Stimulated activated CD8-positive, alpha-beta memory T cell treated with anti-CD3 and anti-CD28 coated beads, Interleukin-15, amount 100 ng/mL, for 4 hours (primary cell): Measurements from ENCODE around the gene NPIPB2.
"Not testable (repeated sequence)": the region's sequence is repeated elsewhere in the genome, so short reads cannot be mapped to it uniquely, and the experiment has no call there.

ENCODE experiments used
- DNase-seq, 2 donors: peaks; one replicate each; pipeline ENCODE4 v3.0.0-alpha.2; 2020; ENCODE audit warnings: low read depth in 2 of 2

NPIPB2 gene

DNA sequence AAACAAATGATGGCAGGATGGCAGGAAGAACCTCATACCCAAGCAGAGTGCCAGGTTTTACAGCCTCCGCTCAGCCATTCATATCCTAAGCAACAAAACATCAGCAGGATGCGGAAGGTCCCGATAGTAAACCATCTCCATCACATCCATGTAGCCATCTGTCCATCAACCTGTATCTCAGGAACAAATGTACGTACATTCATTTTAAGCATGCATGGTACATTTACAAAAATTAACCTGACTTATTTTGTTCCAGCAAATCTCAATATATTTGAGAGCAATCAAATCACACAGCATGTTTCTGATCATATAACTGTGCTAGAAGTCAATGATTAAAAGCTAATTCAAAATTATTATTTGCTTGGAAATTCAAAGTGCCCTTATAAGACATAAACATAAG lies at the start of gene NPIPB2:
TSS of gene NPIPB2 (minus strand) at position 101 of the 400 bp plus-strand sequence. CDS start at position 101, 0 bp downstream.
- DNase-seq: not testable (repeated sequence)

DNA sequence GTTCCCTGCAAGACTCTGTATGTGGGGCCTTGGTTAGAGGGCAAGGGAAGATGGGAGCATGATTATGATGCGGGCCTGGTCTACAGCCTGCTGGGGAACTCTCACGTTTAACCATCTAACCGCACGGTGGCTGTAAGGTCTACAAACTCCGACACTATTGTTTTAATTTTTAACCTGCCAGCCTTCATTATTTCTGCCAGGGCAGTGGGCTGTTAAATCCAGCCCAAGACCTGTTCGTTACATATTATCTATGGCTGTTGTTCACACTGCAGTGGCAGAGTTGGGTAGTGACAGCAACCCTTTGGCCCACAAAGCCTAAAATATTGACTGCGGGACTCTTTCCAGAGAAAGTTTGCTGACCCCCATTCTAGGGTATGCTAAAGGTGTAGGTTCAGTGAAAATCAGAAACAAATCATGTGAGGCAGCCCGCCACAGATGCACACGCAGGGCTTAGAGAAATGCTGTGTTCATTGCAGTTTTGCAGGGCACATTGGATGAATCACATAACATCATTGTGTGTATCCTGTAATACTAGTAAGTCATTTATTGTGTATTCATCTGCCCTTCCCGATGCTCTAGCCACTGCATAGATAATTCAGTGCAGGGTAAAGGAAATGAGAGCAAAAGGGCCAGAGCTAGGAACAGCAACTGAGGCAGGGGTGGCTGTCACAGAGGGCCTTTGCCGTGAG lies 49.0 kb upstream of the NPIPB2 start:
- DNase-seq: no peak

DNA sequence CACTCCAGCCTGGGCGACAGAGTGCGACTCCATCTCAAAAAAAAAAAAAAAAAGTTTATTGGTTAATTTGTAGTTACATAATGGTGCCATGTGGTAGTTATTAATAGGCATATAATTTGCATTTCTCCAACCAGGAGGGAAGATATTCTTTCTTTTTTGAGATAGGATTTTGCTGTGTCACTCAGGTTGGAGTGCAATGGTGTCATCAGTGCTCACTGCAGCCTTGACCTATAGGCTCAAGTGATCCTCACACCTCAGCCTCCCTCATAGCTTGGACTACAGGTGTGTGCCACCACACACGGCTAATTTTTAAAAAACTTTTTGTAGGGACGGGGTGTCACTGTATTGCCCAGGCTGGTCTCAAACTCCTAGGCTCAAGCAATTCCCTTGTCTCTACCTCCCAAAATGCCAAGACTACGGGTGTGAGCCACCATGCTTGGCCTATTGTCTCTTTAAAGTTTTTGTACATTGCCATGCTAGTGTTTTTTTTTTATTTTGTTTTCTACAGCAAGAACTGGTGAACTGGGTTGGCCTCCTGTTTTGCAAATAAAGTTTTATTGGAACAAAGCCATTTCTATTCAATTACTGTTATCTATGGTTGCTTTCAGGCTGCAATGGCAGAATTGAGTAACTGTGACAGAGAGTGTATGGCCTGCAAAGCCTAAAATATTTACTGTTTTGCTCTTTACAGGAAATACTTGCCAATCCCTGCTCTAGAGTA lies 46.6 kb upstream of the NPIPB2 start:
- no peak for DNase-seq

DNA sequence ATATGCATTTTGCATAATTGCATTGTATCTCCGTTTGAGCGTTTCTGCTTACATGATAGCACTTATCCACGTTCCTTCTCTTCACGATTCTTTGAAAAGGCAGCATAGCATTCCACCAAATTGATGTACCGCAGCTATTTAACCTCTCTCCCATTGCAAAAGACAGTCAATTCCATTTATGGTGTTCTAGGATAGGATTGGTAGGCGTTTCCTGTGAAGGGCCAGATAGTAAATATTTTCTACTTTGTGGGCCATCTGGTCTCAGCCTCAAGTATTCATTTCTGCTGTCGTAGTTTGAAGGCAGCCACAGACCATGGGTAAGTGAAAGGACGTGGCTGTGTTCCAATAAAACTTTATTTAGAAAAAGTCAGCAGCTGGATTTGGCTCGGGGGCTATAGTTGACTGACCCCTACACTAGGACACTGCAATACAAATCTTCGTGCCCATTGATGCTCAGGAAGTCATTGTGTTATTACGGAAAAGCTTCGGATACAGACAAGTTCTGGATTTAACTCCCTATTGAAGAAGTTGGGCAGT lies 44.7 kb upstream of the NPIPB2 start:
- DNase-seq: no peak

DNA sequence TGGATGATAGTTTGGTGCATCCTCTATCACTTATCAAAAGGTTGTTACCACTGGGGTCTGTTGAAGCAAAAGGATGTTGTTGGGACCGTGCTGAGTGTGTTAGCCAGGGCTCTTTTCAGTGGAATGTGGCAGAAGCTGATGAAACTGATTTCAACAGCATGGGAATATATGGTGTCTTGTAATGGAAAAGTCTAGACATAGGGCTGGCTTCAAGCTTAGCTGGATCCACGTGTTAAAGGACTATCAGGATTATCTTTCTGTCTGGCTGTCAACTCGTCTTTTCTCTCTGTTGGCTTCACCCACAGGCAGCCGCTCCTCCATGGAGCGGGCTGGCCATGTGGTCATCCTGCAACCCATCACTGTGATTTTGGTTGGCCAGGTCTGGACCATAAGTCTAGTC lies 43.4 kb upstream of the NPIPB2 start:
- no peak for DNase-seq

DNA sequence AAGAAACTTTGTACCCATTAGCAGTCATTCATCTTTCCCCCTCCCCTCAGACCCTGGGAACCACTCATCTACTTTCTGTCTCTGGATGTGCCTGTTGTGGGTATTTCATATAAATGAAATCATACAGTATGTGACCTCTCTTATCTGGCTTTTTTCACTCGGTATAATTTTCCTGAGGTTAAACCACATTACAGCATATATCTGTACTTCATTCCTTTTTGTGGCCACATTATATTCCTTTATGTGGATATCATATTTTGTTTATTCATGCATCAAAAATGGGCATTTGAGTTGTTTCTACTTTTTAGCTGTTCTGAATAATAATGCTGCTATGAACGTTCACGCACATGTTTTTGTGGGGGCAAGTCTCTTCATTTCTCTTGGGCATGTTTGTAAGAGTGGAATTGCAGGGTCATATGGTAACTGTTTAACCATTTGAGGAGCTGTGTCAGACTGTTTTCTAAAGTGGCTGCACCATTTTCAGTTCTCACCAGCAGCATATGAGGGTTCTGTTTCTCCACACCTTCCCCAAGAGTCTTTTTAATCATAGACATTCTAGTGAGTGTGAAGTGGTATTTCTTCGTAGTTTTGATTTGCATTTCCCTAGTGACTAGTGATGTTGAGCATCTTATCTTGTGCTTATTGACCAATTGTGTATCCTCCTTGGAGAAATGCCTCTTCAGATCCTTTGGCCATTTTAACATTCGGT lies 38.4 kb upstream of the NPIPB2 start:
- DNase-seq: no peak

DNA sequence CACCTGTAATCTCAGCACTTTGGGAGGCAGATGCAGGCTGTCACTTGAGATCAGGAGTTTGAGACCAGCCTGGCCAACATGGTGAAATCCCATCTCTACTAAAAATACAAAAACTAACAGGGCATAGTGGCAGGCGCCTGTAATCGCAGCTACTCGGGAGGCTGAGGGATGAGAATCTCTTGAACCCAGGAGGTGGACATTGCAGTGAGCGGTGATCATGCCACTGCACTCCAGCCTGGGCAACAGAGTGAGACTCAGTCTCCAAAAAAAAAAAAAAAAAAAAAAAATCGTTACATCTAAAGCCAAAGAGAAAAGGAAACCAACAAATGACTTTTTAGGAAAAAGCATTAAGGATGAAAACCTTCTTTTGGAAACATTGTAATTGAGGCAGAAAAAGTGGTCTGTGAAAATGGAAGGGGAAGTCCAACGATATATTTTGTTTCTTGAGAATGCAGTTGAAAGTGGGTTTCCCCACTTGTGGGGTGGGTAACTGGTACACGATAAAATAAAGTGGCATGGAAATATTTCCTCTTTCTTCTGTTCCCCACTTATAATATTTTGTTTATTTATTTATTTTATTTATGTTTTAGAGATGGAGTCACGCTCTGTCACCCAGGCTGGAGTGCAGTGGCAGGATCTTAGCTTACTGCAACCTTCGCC lies 37.3 kb upstream of the NPIPB2 start:
- no peak for DNase-seq

DNA sequence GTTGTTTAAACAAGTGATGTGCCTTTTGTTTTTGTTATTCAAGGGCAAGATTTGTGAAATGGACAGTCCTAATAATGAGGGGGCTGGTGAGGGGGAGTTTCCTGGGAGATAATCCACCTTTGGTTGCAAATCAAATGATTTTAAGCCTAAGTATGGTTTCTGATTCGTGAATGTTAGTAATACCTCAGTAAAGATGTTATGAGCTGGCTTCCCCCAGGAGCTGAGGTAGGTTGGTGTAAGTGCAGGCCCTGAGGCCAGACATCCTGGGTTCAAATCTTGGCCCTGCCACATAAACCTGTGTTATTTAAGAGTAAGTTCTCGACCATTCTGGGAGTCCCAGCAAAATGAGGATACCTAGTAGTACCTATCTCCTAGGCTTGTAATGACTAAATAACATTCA lies 36.2 kb upstream of the NPIPB2 start:
- DNase-seq: no peak

DNA sequence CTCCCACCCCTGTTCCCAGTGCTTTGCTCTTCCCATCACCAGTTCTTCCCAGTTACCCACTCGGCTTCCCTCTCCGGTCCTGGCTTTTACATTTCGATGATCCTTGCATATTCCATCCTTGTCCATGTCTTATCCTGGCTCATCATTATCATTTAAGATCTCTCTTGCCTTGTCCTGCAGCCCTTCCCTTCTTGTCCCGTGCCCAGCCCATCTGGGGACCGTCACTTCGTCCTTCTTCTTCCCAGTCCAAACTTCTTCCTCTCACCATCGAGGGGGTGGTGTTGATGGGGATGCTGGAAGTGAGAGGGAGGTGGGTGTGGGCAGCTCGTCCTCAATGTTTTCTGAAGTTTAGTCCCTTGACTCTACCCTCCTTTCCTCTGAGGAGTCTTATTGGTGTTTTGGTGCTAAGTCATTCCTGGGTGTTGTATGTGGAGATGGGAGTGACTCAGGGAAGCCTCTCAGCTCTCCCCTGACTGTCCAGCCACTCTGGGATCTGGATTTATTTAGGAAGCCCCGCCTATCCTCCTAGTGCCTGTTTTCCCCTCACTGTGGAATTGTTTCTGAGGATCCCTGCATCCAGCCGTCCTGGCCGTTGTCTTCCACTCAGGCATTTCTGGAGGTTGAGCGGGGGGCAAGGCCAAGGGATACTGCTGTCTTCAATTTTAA lies 35.7 kb upstream of the NPIPB2 start:
- no peak for DNase-seq

DNA sequence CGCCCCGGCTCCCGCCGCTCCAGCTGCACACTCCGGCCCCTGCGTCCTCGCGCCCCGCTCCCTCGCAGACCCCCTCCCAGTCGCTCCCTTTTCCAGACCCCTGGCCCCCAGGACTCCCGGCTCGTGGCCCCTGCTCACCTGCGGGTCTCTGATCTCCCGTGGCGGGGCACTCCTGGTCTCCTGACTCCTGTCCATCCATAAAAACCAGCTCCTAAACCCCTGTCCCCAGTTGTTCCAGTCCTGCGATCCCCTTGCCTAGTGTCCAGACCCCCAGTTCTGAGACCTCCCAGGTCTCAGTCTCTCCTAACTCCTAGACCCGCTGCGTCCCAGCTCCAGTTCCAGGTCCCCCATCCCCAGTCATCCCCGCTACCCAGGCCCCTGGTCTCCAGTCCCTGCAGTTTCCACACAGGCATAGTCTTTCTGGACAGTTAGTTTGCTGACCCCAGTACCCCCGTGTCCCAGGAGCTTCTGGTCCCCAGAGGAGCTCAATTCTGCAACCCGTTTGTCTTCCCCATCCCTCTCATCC lies 35.1 kb upstream of the NPIPB2 start:
- DNase-seq: no peak

DNA sequence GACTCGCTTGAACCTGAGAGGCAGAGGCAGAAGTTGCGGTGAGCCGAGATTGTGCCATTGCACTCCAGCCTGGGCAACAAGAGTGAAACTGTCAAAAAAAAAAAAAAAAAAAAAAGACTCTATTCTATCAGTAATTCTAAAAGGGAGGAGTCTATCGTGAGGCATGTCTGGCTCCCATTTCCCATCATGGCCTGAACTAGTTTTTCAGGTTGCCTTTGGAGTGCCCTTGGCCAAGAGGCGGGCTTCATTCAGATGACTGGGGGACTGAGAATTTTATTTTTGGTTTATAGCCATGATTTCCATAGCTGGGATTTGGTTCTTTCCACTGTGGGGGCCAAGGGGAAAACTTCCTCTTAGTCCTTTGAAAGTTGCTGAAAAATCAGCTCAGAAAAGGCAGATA lies 31.2 kb upstream of the NPIPB2 start:
- no peak for DNase-seq

DNA sequence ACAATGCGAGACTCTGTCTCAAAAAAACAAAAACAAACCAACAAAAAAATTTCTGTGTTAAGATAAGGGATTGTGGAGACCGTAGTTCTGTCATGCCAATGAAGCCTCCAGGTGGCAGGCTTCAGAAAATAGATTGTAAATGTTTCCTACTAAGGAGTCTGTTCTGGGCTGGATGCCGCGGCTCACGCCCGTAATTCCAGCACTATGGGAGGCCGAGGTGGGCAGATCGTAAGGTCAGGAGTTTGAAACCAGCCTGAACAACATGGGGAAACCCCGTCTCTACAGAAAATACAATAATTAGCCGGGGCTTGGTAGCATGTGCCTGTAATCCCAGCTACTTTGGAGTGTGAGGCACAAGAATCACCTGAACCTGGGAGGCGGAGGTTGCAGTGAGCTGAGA lies 30.3 kb upstream of the NPIPB2 start:
- no peak for DNase-seq

DNA sequence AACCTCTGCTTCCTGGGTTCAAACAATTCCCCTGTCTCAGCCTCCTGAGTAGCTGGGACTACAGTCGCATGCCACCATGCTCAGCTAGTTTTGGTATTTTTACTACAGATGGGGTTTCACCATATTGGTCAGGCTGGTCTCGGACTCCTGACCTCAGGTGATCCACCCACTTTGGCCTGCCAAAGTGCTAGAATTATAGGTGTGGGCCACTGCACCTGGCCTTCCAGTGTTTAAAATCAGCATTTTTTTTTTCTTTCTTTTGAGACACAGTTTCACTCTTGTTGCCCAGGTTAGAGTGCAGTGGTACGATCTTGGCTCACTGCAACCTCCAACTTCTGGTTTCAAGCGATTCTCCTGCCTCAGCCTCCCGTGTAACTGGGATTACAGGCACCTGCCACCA lies 28.4 kb upstream of the NPIPB2 start:
- DNase-seq: not testable (repeated sequence)

DNA sequence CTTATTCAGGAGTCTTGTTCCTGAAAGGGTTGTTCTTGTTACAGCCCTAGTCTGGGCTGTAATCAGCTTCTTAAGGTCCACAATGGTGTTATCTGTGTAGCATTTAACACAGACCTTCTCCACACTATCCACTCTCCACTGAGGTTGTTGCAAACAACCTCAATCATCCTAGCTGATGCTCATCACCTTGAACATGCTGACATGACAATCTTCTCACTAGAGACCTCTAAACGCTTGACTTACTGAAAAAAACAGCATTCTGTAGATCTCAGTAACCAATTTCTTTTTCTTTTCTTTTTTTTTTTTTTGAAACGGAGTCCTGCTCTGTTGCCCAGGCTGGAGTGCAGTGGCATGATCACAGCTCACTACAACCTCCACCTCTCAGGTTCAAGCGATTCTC lies 26.7 kb upstream of the NPIPB2 start:
- DNase-seq: no peak

DNA sequence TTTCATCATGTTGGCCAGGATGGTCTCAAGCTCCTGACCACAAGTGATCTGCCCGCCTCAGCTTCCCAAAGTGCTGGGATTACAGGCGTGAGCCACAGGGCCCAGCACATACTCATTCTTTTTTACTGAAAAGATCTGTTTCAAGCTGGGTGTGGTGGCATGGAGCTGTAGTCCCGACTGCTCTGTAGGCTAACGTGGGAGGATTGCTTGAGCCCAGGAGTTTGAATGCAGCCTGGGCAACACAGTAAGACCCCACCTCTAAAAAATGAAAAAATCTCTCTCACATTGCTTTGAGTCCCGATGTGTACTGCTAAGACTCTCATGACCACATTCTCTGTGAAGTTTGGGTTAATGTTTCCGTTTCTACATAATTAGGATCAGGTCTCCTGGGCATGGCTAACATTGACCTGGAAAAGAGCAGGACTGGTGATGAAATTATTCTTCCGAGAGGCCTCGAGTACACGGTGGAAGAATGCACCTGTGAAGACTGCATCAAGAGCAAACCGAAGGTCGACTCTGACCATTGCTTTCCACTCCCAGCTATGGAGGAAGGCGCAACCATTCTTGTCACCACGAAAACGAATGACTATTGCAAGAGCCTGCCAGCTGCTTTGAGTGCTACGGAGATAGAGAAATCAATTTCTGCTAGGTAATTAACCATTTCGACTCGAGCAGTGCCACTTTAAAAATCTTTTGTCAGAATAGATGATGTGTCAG lies 25.5 kb upstream of the NPIPB2 start:
- DNase-seq: no peak

DNA sequence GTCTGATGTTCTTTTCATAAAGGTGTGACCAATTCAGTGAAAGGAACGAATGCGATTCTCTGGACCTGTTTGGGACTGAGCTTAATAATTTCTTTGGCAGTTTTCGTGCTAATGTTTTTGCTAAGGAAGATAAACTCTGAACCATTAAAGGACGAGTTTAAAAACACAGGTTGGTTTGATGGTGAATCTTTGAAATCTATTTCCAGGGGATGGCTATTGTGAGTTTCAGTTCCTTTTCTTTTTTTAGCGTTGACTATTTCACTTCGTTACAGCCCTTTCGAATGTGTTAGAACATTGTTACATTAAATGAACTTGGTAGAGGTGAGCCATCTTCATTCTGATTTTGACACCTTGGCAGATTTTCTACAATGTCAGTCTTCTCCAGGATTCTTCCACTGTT lies 24.3 kb upstream of the NPIPB2 start:
- DNase-seq: no peak

DNA sequence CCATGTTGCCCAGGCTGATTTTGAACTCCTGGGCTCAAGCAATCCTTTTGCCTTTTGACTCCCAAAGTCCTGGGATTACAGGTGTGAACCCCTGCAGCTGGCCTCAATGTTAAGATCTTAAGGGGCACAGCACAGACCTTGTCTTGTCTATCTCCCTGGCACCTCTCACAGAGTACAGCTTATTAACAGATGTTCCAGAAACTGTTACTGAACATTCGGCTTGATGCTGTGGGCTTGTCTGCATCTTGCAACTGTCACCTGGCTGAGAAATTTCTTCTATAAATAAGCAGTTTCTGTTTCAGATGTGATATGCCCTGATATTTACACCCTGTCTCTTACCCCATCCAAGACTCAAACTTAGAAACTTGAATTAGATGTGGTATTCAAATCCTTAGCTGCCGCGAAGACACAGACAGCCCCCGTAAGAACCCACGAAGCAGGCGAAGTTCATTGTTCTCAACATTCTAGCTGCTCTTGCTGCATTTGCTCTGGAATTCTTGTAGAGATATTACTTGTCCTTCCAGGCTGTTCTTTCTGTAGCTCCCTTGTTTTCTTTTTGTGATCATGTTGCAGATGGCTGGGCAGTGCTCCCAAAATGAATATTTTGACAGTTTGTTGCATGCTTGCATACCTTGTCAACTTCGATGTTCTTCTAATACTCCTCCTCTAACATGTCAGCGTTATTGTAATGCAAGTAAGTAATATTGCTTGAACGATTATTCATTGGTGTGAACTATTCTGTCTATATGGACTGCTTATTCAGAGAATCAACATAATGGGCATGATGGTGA lies 23.1 kb upstream of the NPIPB2 start, which contains the start of gene TNFRSF17:
TSS of gene TNFRSF17 (plus strand) at position 450 of the 791 bp plus-strand sequence. CDS start at position 565, 115 bp downstream.
- no peak for DNase-seq

DNA sequence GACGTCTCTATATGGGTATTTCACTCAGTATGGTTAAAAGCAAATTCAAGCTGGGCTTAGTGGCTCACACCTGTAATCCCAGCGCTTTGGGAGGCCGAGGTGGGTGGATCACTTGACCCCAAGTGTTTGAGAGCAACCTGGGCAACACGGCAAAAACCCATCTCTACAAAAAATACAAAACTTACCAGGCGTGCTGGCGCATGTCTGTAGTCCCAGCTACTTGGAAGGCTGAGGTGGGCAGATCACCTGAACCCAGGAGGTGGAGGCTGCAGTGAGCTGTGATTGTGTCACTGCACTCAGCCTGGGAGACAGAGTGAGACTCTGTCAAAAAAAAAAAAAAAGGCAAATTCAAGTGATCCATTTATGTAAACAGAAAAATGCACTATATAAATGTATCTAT lies 21.9 kb upstream of the NPIPB2 start:
- DNase-seq: no peak

DNA sequence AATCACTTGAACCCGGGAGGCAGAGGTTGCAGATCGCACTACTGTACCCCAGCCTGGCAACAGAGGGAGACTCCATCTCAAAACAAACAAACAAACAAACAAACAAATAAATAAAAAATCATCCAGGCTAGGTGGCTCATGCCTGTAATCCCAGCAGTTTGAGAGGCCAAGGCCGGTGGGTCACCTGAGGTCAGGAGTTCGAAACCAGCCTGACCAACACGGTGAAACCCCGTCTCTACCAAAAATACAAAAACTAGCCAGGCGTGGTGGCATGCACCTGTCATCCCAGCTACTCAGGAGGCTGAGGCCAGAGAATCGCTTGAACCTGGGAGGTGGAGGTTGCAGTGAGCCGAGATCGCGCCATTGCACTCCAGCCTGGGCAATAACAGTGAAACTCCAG lies 21.1 kb upstream of the NPIPB2 start:
- not testable (repeated sequence) for DNase-seq

DNA sequence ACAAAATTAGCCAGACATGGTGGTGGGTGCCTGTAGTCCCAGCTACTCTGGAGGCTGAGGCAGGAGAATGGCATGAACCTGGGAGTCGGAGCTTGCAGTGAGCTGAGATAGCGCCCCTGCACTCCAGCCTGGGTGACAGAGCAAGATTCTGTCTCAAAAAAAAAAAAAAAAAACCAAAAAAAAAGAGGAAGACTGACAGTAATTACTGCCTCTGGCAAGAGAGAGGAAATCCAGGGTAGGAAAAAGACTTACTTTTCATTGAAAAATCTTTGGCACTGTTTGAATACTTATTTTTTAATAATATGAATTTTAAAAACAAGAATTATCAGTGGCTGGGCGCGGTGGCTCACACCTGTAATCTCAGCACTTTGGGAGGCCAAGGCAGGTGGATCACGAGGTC lies 20.6 kb upstream of the NPIPB2 start:
- DNase-seq: not testable (repeated sequence)
